HG03103 (cell line): ENCODE results near the gene SETD1B.
"Not testable (repeated sequence)": the region's sequence is repeated elsewhere in the genome, so short reads cannot be mapped to it uniquely, and the experiment has no call there.

Source experiments
- ATAC-seq: cut with Tn5 transposase; IDR thresholded peaks from one replicate; pipeline ENCODE4 v1.9.1; 2021; ENCODE audit warnings: low read depth; ENCODE audit not compliant: unreplicated experiment

SETD1B gene

DNA sequence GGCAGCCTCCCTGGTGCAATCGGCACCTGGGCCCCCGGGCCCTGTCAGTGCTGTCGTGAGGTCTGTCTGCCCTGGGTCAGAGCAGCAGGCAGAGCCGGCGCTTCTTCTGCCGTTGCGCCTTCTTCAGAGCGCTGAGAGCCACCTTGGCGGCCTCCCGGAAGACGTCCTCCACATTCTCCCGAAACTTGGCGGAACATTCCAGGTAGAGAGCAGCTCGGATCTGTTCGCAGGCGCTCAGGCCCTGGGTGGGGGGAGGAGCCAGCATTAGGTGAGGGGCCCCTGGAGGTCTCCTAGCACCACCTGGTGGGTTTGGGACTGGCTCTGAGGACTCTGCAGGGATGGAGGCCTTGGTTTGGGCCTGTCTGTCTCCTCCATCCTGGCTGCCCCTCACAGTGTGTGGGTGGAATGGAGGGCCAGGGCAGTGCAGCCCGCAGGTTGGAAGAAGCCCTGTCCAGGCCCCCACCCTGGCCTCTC, 24.4 kb upstream of the SETD1B start:
- no peak for ATAC-seq

DNA sequence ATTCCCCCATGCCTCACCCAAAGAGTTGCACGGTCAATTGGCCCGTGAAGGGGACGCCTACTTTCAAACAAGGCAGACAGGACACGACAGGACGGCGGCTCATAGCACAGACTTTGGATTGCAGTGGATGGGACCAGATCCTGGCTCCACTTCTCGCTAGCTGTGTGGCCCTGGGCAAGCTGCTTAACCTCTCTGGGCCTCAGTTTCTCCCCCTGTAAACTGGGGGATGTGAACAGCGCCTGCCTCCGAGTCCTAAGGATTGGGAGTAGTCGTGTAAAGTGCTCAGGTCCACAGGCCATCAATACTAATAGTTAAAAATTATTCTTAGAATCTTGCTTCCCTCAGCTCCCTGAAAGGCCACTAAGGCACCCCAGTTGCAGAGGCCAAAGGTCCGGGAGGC, 23.4 kb upstream of the SETD1B start:
- ATAC-seq: no peak

DNA sequence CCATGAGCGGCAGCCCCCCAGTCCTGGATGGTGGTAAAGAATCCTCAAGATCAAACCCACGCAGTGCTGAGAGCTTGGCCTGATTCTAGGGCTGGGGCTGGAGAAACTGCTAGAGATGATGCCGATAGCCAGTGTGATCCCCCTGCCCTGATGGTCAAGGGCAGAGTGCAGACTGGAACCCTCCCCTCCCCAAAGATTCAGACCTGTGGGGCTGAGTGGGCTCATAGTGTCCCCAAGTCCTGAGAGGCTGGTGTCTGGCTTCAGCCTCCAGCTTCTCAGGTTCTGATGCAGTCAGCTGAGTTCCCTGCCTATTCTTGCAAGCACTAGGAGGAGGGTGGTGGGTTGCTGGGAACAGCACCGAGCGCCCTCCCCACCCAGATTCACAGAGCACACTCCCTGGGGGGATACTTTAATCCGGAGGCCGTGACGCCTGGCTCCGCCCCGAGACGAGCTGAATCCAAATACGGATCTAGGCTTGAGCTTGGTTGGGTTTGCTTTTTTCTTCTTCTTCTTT, 22.3 kb upstream of the SETD1B start:
- no peak for ATAC-seq

DNA sequence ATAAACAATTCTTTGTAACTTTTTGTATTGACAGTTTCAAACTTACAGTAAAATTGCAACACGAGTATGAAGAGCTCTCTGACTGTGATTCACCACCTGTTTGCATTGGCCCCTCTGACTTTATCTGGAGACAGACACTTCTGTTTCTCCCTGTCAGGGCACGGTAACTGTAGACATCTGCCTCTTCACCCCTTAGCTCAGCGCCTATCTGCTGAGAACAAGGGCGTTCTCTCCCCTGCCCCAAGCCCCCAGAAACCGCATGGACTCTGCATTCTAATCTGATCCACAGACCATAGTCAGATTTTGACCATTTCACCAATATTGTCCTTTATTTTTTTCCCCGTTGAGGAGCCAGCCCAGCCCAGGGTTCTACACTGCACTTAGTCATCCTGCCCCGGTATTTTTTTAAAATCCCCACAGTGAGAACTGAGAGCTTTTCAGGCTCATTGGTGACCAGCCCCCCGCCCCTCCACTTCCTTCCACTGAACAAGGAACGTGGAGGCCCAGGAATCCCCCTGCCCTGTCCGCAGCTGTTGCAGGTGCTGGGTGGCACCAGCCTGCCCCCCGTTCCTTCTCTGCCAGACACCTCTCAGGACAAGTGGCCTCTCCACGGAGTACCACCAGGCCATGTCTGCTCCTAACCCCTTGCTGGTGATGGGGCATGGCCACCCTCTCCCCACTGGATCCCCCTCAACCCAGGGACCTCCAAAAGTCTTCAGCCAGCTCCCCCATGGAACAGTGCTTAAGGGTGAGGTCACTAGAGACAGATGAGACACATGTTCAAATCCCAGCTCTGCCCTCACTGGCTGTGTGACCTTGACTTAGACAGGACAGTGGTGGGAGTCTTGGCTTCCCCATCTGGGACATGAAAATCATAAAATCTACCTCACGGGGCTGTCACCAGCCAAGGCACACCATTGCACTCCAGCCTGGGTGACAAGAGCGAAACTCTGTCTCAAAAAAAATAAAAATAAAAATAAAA, 21.5 kb upstream of the SETD1B start:
- no peak for ATAC-seq

DNA sequence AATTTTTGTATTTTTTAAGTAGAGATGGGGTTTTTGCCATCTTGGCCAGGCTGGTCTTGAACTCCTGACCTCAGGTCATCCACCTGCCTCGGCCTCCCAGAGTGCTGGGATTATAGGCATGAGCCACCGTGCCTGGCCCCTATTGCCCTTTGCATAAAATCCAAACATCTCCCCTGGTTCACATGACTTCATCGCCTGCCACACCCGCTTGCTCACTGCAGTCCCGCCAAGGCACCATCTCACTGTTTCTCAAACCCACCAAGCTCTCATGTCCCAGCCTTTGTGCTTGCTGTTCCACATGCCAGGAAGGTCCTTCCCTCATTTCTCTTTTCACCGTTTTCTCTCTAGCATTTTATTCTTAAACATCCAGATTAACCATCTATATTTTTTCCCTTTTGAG, 20.0 kb upstream of the SETD1B start:
- ATAC-seq: no peak

DNA sequence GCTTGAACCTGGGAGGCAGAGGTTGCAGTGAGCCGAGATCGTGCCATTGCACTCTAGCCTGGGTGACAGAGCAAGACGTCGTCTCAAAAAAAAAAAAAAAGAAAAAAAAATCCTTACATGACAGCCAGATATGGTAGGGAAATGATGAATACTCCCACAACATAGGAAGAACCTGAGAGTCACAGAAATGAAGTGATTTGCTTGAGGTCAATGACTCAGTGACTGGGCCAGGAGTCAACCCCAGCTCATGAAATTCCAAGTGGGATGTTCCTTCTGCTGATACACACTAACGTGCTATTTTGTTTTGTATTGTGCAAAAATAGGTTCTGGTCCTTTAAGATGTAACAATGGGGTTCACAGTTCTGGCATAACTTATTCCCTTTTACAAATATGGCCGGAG, 19.3 kb upstream of the SETD1B start:
- ATAC-seq: no peak

DNA sequence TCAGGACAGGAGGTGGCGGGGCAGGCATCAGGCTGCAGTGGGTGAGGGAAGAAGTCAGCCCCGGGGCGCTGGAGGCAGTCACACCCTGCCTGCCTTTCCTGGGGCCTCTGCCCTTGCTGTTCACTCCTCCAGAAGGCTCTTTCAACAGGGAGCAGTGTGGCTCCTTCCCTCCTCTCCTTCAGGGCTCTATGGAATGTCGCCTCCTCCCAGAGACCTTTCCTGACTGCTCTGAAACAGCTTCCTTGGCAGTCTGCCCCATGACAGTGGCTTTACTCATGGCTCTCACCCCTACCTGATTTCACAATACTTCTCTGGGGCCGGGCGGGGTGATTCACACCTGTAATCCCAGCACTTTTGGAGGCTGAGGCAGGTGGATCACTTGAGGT, 17.4 kb upstream of the SETD1B start:
- ATAC-seq: no peak

- ATAC-seq: no peak
These were observed 16.5 kb upstream of the SETD1B start for GRCh38 chr12:121787063-121788025.

DNA sequence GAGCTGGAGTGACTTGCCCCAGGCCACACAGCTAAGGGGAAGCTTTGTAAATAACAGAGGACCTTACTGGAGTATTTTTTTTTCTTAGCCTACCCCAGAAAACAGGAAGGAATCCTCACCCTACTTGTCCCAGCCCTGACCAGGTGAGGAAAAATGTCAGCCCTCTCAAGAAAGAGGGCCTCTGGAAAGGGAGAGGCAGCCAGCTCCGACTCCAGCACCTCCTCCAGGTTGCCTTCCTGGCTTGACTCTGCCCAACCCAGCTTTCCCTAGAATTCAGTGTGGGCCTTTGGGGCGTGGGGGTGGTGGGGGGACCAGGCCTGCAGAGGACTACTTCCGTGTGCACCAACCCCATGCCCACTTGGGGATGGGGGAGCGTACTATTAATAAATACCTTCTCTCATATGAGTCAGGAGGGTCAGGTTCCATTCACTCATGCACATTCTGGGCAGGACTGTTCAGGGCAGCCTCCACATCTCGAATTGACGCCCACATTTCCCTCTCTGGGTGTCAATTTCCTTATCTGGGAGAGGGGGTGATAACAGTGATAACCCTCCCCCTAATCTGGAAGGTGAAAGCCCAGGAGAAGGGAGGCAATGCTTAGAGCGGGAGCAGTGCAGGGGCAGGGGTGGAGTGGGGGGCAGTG, 15.5 kb upstream of the SETD1B start:
- ATAC-seq: no peak

GRCh38 chr12:121789233-121789781, 14.5 kb upstream of the SETD1B start:
- no peak for ATAC-seq

DNA sequence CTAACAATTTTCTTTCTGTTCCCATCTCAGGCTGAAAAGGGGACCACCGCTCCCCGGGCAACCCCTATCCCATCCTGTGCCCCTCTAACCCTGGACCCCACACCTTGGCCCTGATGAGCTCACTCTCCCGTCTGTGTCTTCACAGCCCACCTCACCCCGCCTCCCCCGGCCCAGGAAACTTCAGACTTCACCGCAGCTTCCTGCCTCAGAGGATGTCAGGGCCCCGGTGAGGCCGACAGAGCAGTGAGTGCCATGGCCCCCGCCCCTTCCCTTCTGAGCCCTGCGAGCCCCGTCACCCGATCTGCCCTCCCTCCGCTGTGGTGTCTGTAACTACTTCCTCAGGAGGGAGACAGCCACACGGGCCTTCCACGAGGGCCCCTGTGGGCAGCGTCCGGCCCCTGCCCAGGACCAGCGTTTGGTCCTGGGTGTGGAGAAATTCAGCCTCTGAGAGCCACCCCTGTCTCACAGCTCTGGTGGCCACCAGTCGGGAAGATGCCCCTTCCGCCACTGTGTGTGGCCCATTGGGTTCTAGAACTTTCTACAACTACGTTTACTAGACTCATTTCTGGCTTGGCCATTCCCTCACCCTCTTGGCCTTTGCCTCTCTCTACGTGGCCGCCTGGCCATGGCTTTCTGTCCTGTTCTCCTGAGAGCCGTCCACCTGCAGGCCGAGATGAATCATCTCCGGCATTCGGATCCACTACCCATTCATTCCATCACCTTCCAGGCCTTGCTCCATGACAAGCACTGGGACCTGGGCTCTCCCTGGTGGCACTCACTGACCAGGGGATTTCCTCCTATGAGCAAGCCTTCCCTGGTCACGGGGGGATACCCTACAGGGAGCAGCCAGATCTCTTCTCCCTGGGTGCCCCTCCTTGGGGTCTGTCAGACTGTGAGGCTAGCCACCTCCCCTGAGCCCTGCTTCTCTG, 13.7 kb upstream of the SETD1B start:
- peak; percentile 41 for ATAC-seq

DNA sequence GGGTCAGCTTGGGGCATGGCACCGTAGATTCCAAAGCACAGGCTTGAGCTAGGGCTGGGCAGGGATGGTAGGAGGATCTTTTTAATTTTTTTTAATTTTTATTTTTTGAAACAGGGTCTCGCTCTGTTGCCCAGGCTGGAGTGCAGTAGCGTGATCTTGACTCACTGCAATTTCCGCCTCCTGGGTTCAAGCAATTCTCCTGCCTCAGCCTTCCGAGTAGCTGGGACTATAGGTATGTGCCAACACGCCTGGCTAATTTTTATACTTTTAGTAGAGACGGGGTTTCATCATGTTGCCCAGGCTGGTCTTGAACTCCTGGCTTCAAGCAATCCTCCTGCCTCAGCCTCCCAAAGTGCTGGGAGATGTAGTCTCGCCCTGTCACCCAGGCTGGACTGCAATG, 13.0 kb upstream of the SETD1B start:
- not testable (repeated sequence) for ATAC-seq

- no peak for ATAC-seq
These were observed 11.9 kb upstream of the SETD1B start for GRCh38 chr12:121791671-121792551.

GRCh38 chr12:121792607-121793439, 11.0 kb upstream of the SETD1B start:
- no peak for ATAC-seq

DNA sequence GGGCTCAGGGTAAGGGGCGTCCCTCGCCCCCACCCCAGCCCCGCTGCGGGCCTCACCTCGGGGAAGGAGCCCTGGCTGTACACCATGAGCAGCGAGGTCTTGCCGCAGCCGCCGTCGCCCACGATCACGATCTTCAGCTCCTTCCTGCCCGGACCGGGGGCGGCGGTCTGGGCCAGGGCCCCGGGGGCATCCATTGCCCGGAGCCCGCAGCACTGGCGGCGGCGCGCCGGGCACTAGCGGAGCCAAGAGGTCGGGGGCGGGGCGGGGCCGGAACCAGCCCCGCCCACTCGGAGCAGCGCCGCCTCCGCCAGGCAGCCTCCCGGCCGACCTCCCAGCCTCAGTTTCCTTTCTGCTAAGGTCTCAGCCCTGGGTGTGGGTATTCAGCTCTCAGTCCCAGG, 10.4 kb upstream of the SETD1B start, which contains the start of gene RHOF:
Gene RHOF, minus strand, starts transcription at position 249 of the 398 bp plus-strand sequence. Its CDS starts 55 bp downstream, at position 194.
- peak; percentile 11 for ATAC-seq

DNA sequence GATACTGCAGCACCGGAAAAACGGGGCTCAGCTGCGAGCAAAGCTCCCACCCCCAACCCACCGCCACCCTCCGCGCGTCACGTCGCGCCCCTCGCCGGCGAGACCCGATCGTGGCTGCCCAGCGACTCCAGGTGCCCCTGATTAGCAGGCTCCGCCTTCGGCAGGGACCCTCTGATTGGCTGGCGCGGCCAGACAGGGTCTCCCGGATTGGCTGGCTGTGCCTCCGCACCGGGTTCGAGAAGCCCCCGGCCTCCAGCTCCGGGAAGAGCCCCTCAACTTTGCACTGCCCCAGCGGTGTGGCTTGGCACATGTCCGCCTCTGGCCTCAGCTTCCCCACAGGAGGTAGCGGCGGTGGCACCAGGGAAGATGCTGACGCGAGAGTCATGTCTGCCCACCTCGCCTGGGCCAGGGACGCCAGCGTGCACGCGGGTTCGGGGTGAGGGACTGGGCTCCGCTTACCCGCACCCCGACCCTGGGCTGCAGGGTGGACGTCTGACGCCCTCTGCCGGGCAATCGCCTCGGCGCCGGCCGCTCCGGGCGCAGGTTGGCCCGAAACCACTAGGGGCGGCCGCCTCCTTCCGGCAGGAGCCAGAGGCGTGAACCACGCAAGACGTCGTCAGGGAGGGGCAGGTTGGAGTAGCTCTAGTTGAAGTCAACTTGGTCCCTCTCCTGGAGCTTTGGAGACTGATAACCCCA, 9.8 kb upstream of the SETD1B start:
- peak; percentile 30 for ATAC-seq
